ENCODE data around the gene KCNAB1.

GRCh38 chr3:156264771-156265170 is 144.4 kb downstream of the KCNAB1 start:
- TF ChIP-seq CTCF (conservative IDR thresholded peaks at IDR 0.05 in 1 of 2, IDR thresholded peaks at IDR 0.05 in 1 of 2; ENCODE audit: extremely low read depth in 1 of 2, insufficient read depth in 1 of 2, low read depth in 1 of 2, low read length in 2 of 2) (no peak), EZH2 (IDR thresholded peaks at IDR 0.05; ENCODE audit: borderline replicate concordance, low read length) (no peak)
